Breast epithelium (tissue), 4 donors: ENCODE results near the gene MRPL38. TPM values are rescaled to one million over a fixed set of nuclear protein-coding genes. Genes with fewer than 3 reads are reported as not detected.
"Not testable (repeated sequence)": the region's sequence is repeated elsewhere in the genome, so short reads cannot be mapped to it uniquely, and the experiment has no call there.

Experiments
- DNase-seq, 2 donors: peaks; one replicate each; pipeline ENCODE4 v3.0.0-alpha.2; 2019; ENCODE audit warnings: low spot score in 2 of 2
- H3K27ac ChIP-seq, 2 donors: fragments of 200-600 bp; sonication (generic) in 1 of 2; one replicate each; pipeline ENCODE4 v1.5.1; 2016 to 2019; ENCODE audit warnings: mild to moderate bottlenecking in 1 of 2
- H3K27me3 ChIP-seq, 2 donors: fragments of 200-600 bp; sonication (generic) in 1 of 2; one replicate each; pipeline versions ENCODE4 v1.5.1 to v1.6.0; 2017 to 2019; ENCODE audit warnings: control low read depth in 1 of 2, mild to moderate bottlenecking in 1 of 2
- H3K36me3 ChIP-seq: fragments of 200-600 bp; one replicate; pipeline ENCODE4 v1.5.1; 2019
- H3K4me1 ChIP-seq, 2 donors: fragments of 200-600 bp; sonication (generic); one replicate each; pipeline ENCODE4 v1.5.1; 2016 to 2019; ENCODE audit warnings: control low read depth in 1 of 2
- H3K4me3 ChIP-seq, 3 donors: fragments of 200-600 bp; sonication (generic); 1 replicate in 2 of 3; 2 replicates in 1 of 3; pipeline ENCODE4 v1.5.1; 2016 to 2019; ENCODE audit warnings: mild to moderate bottlenecking in 3 of 3, moderate library complexity in 2 of 3
- H3K9me3 ChIP-seq, 2 donors: fragments of 200-600 bp; sonication (generic) in 1 of 2; one replicate each; pipeline ENCODE4 v1.5.1; 2016 to 2019; ENCODE audit warnings: control low read depth in 1 of 2
- CTCF ChIP-seq, 3 donors: fragments of 450-650 bp; IDR thresholded peaks; one replicate each; pipeline ENCODE4 v1.5.1; 2016 to 2017; ENCODE audit warnings: antibody characterized with exemption in 3 of 3, mild to moderate bottlenecking in 3 of 3, moderate library complexity in 3 of 3
- POLR2A ChIP-seq: fragments of 450-650 bp; IDR thresholded peaks from one replicate; pipeline ENCODE4 v1.6.1; 2016; ENCODE audit warnings: antibody characterized with exemption, mild to moderate bottlenecking, moderate library complexity
- POLR2AphosphoS5 ChIP-seq, 3 donors: sonication (generic); formaldehyde crosslinking; IDR thresholded peaks; one replicate each; pipeline ENCODE4 v1.6.1; 2017; ENCODE audit warnings: antibody characterized with exemption in 3 of 3
- intact Hi-C: fragments of 100-400 bp; cut with DNase I; formaldehyde crosslinking; loops from one replicate; pipeline ENCODE4 v1.15.1; 2023; ENCODE audit warnings: low total_unique reads
- total RNA-seq, 3 donors: library from RNA; depleted of rRNA; stranded (reverse); fragments of >200 nt; gene quantifications; one replicate each; pipeline ENCODE4 v1.1.0, GENCODE V29; 2016

The MRPL38 gene
- total RNA-seq, 3 donors from 2014 or later = 29.4 to 39.0 (median 36.6) TPM

- Histone ChIP-seq H3K27me3 (no peaks in the 10 kb centered on the region), H3K4me3 (peak overlapping the region; percentile 87 to 99 (median 91)), H3K4me1 (peaks cover 0 to 12% of the 10 kb centered on the region in 2 donors), H3K9me3 (no peaks in the 10 kb centered on the region), H3K27ac (peak overlapping the region; percentile 99), H3K36me3 (no peaks in the 10 kb centered on the region)
- intact Hi-C loops = no loop called here
- DNase-seq = peak in 1 of 2 donors; percentile 41
- TF ChIP-seq CTCF (IDR thresholded peaks at IDR 0.05) (no peak), POLR2A (no peak), POLR2AphosphoS5 (IDR thresholded peaks at IDR 0.05) (no peak)
Measured at GRCh38 chr17:75854881-75855309, 49.8 kb downstream of the MRPL38 start.

- intact Hi-C loops = no loop called here
- peak overlapping the region; percentile 99 for H3K27ac ChIP-seq
- TF ChIP-seq POLR2A (no peak), POLR2AphosphoS5 (IDR thresholded peaks at IDR 0.05) (peak; percentile 21 to 68 (median 55))
- no peaks in the 10 kb centered on the region for H3K27me3 ChIP-seq
- DNase-seq = peak in 1 of 2 donors; percentile 58
- H3K9me3 ChIP-seq = no peaks in the 10 kb centered on the region
- H3K4me1 ChIP-seq = peaks cover 4 to 19% of the 10 kb centered on the region in 2 donors
- peak overlapping the region; percentile 87 to 99 (median 91) for H3K4me3 ChIP-seq
- no peaks in the 10 kb centered on the region for H3K36me3 ChIP-seq
Measured at GRCh38 chr17:75854101-75854748, 50.5 kb downstream of the MRPL38 start.

GRCh38 chr17:75853433-75853832, 51.3 kb downstream of the MRPL38 start:
- H3K27me3 ChIP-seq = no peaks in the 10 kb centered on the region
- intact Hi-C loops = no loop called here
- H3K27ac ChIP-seq = peak overlapping the region; percentile 99
- H3K4me3 ChIP-seq = peak overlapping the region in 2 of 3 donors; percentile 52 to 91
- peaks cover 5 to 26% of the 10 kb centered on the region in 2 donors for H3K4me1 ChIP-seq
- TF ChIP-seq POLR2A (no peak), POLR2AphosphoS5 (IDR thresholded peaks at IDR 0.05) (peak in 1 of 3 donors; percentile 21)
- DNase-seq = peak in 1 of 2 donors; percentile 55
- no peaks in the 10 kb centered on the region for H3K9me3 ChIP-seq
- no peaks in the 10 kb centered on the region for H3K36me3 ChIP-seq

- H3K4me3 ChIP-seq, DNase-seq, intact Hi-C loops, H3K36me3 ChIP-seq, H3K9me3 ChIP-seq, H3K27me3 ChIP-seq: not testable (repeated sequence)
- peak in 1 of 3 donors; percentile 9 for TF ChIP-seq POLR2AphosphoS5 (IDR thresholded peaks at IDR 0.05)
- Histone ChIP-seq H3K4me1 (peaks cover 11 to 40% of the 10 kb centered on the region in 2 donors), H3K27ac (peak overlapping the region; percentile 63 to 79)
Measured at GRCh38 chr17:75851693-75851991, 53.0 kb downstream of the MRPL38 start.

GRCh38 chr17:75850928-75851692, 53.6 kb downstream of the MRPL38 start:
- TF ChIP-seq CTCF (IDR thresholded peaks at IDR 0.05) (no peak), POLR2AphosphoS5 (IDR thresholded peaks at IDR 0.05) (no peak), POLR2A (no peak)
- H3K27ac ChIP-seq = peak overlapping the region; percentile 63 to 79

GRCh38 chr17:75849724-75850123, 55.0 kb downstream of the MRPL38 start:
- peaks cover 15 to 59% of the 10 kb centered on the region in 2 donors for H3K4me1 ChIP-seq
- peaks cover 7% of the 10 kb centered on the region for H3K36me3 ChIP-seq
- no peak for DNase-seq
- H3K9me3 ChIP-seq = no peaks in the 10 kb centered on the region
- peak overlapping the region; percentile 94 to 95 for H3K27ac ChIP-seq
- TF ChIP-seq POLR2A = no peak
- no peak for TF ChIP-seq POLR2AphosphoS5 (IDR thresholded peaks at IDR 0.05)
- no peak for TF ChIP-seq CTCF (IDR thresholded peaks at IDR 0.05)
- H3K27me3 ChIP-seq = no peaks in the 10 kb centered on the region
- intact Hi-C loops = loop anchor here (10.0 kb wide), 1 partner anchor 65 kb away; the partner anchor contains the start of gene UNK
- H3K4me3 ChIP-seq = no peak overlapping the region

More at GRCh38 chr17:75850928-75851692, 53.6 kb downstream of the MRPL38 start:
- Histone ChIP-seq H3K27me3 (no peaks in the 10 kb centered on the region), H3K4me1 (peaks cover 11 to 45% of the 10 kb centered on the region in 2 donors), H3K9me3 (no peaks in the 10 kb centered on the region), H3K4me3 (no peak overlapping the region), H3K36me3 (peaks cover 7% of the 10 kb centered on the region)
- intact Hi-C loops = no loop called here
- peak in 1 of 2 donors; percentile 51 for DNase-seq
